ENCODE data around the gene GCHFR.

Gene GCHFR

GRCh38 chr15:40812721-40813425 lies 49.0 kb downstream of the GCHFR start:
- DNase-seq (ENCODE audit: low read depth): no peak

GRCh38 chr15:40815042-40815698 lies 51.3 kb downstream of the GCHFR start:
- no peak for DNase-seq (ENCODE audit: low read depth)

Measured in activated gamma-delta T cell treated with anti-CD3 and anti-CD28 coated beads, Interleukin-2, amount 50 U/mL, for 16 hours (primary cell).